ENCODE results near the gene HNRNPH3.

HNRNPH3 gene

DNA sequence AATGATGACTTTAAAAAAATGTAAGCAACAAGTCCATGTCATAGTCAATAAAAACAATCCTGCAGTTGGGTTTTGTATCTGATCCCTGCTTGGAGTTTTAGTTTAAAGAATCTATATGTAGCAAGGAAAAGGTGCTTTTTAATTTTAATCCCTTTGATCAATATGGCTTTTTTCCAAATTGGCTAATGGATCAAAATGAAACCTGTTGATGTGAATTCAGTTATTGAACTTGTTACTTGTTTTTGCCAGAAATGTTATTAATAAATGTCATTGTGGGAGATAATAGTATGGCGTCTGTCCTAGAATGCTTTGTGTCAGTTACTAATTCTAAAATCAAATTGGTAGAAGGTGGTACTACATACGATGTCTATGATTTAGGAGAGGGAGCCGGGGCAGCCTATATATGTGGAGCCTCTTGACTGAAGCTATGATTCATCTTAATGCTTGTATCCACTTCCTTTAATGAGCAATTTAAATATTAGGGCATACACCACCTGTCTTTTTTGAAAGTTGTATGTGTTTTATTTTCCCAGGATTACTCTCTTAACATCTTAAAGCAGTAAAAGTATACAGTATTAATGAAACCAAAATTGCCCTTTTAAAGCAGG is 11.1 kb downstream of the HNRNPH3 start:
- no peak for DNase-seq (ENCODE audit: low read depth)
- TF ChIP-seq MAX (IDR thresholded peaks at IDR 0.05; ENCODE audit: low read depth, low read length) (no peak), MYC (IDR thresholded peaks at IDR 0.05; ENCODE audit: low read depth, low read length) (no peak), POLR2A (IDR thresholded peaks at IDR 0.05; ENCODE audit: extremely low read depth, insufficient read length) (no peak)
- TF ChIP-seq, protein P1, sequence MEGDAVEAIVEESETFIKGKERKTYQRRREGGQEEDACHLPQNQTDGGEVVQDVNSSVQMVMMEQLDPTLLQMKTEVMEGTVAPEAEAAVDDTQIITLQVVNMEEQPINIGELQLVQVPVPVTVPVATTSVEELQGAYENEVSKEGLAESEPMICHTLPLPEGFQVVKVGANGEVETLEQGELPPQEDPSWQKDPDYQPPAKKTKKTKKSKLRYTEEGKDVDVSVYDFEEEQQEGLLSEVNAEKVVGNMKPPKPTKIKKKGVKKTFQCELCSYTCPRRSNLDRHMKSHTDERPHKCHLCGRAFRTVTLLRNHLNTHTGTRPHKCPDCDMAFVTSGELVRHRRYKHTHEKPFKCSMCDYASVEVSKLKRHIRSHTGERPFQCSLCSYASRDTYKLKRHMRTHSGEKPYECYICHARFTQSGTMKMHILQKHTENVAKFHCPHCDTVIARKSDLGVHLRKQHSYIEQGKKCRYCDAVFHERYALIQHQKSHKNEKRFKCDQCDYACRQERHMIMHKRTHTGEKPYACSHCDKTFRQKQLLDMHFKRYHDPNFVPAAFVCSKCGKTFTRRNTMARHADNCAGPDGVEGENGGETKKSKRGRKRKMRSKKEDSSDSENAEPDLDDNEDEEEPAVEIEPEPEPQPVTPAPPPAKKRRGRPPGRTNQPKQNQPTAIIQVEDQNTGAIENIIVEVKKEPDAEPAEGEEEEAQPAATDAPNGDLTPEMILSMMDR (IDR thresholded peaks at IDR 0.05; ENCODE audit: low read depth, low read length): no peak
- no peak overlapping the region for H3K4me3 ChIP-seq (ENCODE audit: low read depth, low read length)

DNA sequence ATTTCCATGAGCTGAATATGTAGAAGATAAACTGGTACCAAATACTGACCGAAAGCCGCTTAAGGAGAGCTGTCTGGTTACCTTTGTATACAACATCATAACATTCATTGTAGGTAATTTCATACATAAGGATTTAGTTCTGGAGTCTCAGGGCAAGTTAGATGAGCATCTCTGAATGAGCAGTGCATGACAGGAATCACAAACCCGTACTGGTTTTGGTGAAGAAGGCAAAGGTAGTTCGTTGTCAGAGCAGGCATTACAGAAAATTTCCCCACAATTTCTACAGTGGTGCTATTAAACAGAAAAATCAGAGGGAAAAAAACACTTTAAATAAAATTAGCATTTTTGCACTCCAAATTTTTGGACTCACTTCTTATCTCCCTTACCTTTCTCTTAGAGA is 13.8 kb downstream of the HNRNPH3 start:
- no peak overlapping the region for H3K4me3 ChIP-seq (ENCODE audit: low read depth, low read length)
- DNase-seq (ENCODE audit: low read depth): no peak
- TF ChIP-seq, protein P1 (IDR thresholded peaks at IDR 0.05; ENCODE audit: low read depth, low read length): no peak
- TF ChIP-seq POLR2A (IDR thresholded peaks at IDR 0.05; ENCODE audit: extremely low read depth, insufficient read length) (no peak), MYC (IDR thresholded peaks at IDR 0.05; ENCODE audit: low read depth, low read length) (no peak), MAX (IDR thresholded peaks at IDR 0.05; ENCODE audit: low read depth, low read length) (no peak)

DNA sequence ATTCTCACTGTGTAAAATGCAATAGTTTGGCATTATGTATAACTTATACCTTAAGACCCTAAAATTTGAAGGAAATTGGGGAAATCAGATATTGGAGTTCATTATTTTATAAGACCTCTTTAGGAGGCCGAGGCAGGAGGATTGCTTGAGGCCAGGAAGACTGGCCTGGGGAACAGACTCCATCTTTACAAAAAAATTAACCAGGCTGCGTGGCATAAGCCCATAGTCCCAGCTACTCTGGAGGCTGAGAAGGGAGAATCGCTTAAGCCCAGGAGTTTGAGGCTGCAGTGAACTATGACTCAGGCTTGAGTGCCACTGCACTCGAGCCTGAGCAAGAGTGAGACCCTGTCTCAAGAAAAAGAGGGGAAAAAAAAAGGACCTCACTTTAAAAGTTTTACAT is 14.9 kb downstream of the HNRNPH3 start:
- no peak overlapping the region for H3K4me3 ChIP-seq (ENCODE audit: low read depth, low read length)
- no peak for DNase-seq (ENCODE audit: low read depth)
- TF ChIP-seq, protein P1 (IDR thresholded peaks at IDR 0.05; ENCODE audit: low read depth, low read length): no peak
- TF ChIP-seq MYC (IDR thresholded peaks at IDR 0.05; ENCODE audit: low read depth, low read length): no peak

- DNase-seq (ENCODE audit: low read depth): peak; percentile 78
- TF ChIP-seq MAX (IDR thresholded peaks at IDR 0.05; ENCODE audit: low read depth, low read length) (peak; percentile 48; the same call in 1 of the 2 replicates), MYC (IDR thresholded peaks at IDR 0.05; ENCODE audit: low read depth, low read length) (peak; percentile 60), POLR2A (IDR thresholded peaks at IDR 0.05; ENCODE audit: extremely low read depth, insufficient read length) (no peak)
- TF ChIP-seq, protein P1 (IDR thresholded peaks at IDR 0.05; ENCODE audit: low read depth, low read length): peak; percentile 89
- no peak overlapping the region for H3K4me3 ChIP-seq (ENCODE audit: low read depth, low read length)
These were observed 16.4 kb downstream of the HNRNPH3 start for GRCh38 chr10:68348265-68348741.

DNA sequence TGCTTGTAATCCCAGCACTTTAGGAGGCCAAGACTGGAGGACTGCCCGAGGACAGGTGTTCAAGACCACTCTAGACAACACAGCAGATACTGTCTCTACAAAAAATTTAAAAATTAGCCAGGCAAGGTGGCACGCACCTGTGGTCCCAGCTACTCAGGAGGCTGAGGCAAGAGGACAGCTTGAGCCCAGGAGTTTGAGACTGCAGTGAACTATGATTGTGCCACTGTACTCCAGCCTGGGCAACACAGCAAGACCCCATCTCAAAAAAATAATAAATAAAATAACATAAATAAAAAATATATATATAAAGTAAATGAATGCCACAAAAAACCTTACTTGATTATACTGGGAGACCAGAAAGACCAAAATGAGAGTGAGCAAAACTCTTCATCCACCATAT is 21.7 kb downstream of the HNRNPH3 start:
- TF ChIP-seq, protein P1 (IDR thresholded peaks at IDR 0.05; ENCODE audit: low read depth, low read length): no peak
- no peak for TF ChIP-seq MAX (IDR thresholded peaks at IDR 0.05; ENCODE audit: low read depth, low read length)
- no peak for DNase-seq (ENCODE audit: low read depth)
- H3K4me3 ChIP-seq (ENCODE audit: low read depth, low read length): no peak overlapping the region

GRCh38 chr10:68359189-68359588 is 27.3 kb downstream of the HNRNPH3 start:
- no peak for DNase-seq (ENCODE audit: low read depth)
- H3K4me3 ChIP-seq (ENCODE audit: low read depth, low read length): no peak overlapping the region
- no peak for TF ChIP-seq POLR2A (IDR thresholded peaks at IDR 0.05; ENCODE audit: extremely low read depth, insufficient read length)
- no peak for TF ChIP-seq MAX (IDR thresholded peaks at IDR 0.05; ENCODE audit: low read depth, low read length)
- no peak for TF ChIP-seq MYC (IDR thresholded peaks at IDR 0.05; ENCODE audit: low read depth, low read length)
- TF ChIP-seq, protein P1 (IDR thresholded peaks at IDR 0.05; ENCODE audit: low read depth, low read length): no peak

Data from NB4 (cell line).